ENCODE measurements around the gene HOXC9.

Gene HOXC9

GRCh38 chr12:54000116-54001114, at the start of gene HOXC9:
HOXC9 (plus strand) TSS chr12:54000161; CDS start chr12:54000189, 28 bp downstream.
- no peak for DNase-seq

- DNase-seq, result no peak
Observed at GRCh38 chr12:53950437-53950773, 49.6 kb upstream of the HOXC9 start.

- no peak for DNase-seq
Observed at GRCh38 chr12:53950789-53951576, 49.0 kb upstream of the HOXC9 start.

- DNase-seq, result no peak
Observed at GRCh38 chr12:53951577-53952334, 48.2 kb upstream of the HOXC9 start.

GRCh38 chr12:53952335-53952694, 47.6 kb upstream of the HOXC9 start:
- DNase-seq, result no peak

GRCh38 chr12:53952871-53953734, 46.9 kb upstream of the HOXC9 start:
- DNase-seq, result no peak

GRCh38 chr12:53953831-53954693, 45.9 kb upstream of the HOXC9 start:
- no peak for DNase-seq

GRCh38 chr12:53954694-53955035, 45.3 kb upstream of the HOXC9 start, which contains the start of gene HOXC12:
HOXC12 (plus strand) TSS chr12:53954903; CDS start chr12:53954930, 27 bp downstream.
- no peak for DNase-seq

DNA sequence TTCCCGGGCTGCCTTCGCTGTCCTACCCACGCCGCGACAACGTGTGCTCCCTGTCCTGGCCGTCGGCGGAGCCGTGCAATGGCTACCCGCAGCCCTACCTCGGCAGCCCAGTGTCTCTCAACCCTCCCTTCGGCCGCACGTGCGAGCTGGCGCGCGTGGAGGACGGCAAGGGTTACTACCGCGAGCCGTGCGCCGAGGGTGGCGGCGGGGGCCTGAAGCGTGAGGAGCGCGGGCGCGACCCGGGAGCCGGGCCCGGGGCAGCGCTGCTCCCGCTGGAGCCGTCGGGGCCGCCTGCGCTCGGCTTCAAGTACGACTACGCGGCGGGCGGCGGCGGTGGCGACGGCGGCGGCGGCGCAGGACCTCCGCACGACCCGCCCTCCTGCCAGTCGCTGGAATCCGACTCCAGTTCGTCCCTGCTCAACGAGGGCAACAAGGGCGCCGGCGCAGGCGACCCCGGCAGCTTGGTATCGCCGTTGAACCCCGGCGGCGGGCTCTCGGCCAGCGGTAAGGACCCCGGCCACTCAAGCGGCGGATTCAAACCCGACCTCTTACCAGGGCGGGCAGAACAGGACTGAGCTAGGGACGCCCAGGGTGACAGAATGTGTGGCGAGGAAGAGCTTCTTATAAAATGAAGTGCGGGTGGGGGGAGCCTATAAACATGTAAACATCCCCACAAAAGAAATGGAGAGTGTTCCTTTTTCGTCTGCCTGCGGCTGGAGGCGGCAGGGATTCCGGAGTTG, 44.8 kb upstream of the HOXC9 start:
- no peak for DNase-seq

DNA sequence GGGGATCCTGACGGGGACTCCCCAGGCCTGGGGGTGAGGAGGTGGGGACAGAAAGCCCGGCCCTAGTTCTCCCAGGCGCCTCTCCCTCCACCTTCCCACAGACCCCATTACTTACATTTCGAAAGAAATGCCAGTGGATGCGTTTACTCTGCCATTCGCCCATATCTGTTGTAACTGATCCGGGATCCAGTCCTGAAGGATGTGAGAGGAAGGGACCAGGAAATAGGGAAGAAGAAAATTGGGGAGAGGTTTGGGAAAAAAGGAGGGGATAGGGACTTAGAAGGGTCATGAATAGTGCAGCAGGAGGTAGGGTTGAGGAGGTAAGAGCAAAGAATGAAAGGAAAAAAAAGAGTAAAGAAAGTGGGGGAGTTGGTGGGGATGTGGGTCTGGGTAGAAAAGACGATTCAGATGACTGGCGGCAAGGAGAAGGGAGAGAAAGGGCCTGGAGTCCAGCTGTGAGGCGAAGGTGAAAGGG, 44.1 kb upstream of the HOXC9 start:
- DNase-seq, result no peak

DNA sequence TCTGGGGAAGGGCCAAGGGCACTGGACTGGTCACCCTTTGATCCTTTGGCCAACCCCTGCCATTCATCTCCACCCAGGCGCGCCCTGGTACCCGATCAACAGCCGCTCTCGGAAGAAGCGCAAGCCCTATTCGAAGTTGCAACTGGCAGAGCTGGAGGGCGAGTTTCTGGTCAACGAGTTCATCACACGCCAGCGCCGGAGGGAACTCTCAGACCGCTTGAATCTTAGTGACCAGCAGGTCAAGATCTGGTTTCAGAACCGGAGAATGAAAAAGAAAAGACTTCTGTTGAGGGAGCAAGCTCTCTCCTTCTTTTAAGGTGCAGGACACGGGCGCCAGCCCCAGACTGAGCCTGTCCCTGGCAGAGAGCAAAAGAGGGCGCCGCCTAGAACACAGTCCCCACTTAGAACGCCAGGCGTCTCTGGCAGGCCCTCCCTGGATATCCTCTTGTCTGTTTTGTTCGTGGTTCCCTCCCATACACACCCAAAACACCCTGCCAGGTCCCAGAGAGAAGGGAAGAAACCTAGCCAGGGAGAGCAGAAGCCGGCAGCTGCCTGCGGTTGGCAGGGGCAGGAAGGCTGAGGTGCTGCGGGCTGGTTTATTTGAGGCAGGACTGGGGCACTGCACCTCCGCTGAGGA, 43.6 kb upstream of the HOXC9 start:
- no peak for DNase-seq

DNA sequence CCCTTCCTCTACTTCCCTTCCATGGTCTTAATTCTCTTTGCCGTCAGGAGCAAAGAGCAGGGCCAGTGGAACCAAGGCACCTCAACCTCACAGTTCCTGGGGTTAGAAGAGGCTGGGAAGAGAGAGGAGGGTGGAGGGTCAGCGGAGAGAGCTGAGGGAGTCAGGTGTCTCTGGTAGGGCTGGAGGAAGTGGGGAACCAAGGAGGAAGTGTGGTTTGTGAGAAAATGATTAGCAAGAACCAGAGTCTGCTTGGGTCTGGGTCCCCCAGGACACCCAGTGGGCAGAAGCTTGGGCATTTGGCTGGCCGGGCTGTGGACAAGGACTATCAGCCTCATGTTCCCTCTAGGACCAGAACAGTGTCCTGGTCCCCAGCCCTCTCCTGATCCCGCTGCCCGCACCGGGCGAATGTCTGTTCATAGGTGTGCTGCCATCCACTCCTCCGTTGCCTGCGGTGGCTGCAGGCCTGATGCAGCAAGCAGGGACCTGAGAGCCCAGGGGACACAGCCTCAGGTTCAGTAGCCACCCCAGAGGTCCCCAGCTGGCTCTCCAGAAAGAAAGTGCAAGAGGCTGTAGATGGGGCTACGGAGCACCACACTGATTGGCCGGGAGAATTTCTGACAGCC, 42.9 kb upstream of the HOXC9 start:
- DNase-seq, result no peak

DNA sequence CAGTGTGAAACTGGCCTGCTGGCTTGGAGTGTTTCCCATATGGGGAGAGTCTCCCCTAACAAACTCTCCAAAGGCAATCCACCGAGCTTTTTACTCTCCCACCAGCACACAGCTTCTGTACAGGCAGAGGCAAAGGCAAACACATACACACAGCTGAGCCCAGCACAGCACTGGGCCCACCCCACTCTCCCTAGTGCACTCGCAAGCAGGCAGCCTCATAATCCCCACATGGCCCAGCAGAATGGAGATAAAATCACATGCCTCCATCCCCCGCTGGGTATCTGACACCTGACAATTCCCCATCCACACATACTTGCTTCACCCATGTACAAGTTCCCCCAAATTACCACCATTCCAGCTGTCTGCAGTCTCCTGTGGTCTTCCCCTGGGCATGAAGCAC, 41.8 kb upstream of the HOXC9 start:
- DNase-seq, result no peak

DNA sequence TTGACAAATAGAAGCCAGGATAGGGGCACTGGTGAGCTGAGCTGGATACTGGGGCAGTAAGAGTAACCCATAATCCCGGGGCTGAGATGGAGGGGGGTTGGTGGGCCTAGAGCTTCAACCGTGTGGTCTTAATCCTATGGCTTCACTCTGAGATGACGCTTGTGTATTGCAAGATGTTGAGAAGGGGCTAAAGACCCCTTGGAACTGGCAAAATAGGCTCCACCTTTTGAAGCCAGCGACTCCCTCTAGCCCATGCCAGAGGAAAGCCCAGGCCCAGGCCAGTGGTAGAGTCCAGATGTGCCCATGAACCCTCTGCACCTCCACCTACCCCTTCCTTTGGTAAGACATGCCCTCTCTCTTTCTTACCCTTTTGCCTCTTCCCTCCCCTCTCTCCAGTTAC, 40.6 kb upstream of the HOXC9 start:
- DNase-seq, result no peak

- no peak for DNase-seq
Observed at GRCh38 chr12:53960187-53961024, 39.6 kb upstream of the HOXC9 start.

- no peak for DNase-seq
Observed at GRCh38 chr12:53961025-53961761, 38.8 kb upstream of the HOXC9 start.

- DNase-seq, result no peak
Observed at GRCh38 chr12:53963005-53963404, 37.0 kb upstream of the HOXC9 start.
